Neural progenitor cell (in vitro differentiated cells): ENCODE measurements around the gene HM13.

Experiments used
- EZH2 ChIP-seq: fragments of 200-600 bp; sonication (generic); IDR thresholded peaks from 2 replicates; pipeline ENCODE4 v1.6.1; 2017; ENCODE audit warnings: antibody characterized with exemption, mild to moderate bottlenecking, moderate library complexity
- EZH2phosphoT487 ChIP-seq: fragments of 200-600 bp; sonication (generic); IDR thresholded peaks from 2 replicates; pipeline ENCODE4 v1.6.1; 2017; ENCODE audit warnings: antibody characterized with exemption
- TF ChIP-seq, protein P1 (sequence below): fragments of 200-600 bp; sonication (generic); IDR thresholded peaks from 2 replicates; pipeline ENCODE4 v1.5.1; 2017; ENCODE audit warnings: antibody characterized with exemption, mild to moderate bottlenecking

DNA sequence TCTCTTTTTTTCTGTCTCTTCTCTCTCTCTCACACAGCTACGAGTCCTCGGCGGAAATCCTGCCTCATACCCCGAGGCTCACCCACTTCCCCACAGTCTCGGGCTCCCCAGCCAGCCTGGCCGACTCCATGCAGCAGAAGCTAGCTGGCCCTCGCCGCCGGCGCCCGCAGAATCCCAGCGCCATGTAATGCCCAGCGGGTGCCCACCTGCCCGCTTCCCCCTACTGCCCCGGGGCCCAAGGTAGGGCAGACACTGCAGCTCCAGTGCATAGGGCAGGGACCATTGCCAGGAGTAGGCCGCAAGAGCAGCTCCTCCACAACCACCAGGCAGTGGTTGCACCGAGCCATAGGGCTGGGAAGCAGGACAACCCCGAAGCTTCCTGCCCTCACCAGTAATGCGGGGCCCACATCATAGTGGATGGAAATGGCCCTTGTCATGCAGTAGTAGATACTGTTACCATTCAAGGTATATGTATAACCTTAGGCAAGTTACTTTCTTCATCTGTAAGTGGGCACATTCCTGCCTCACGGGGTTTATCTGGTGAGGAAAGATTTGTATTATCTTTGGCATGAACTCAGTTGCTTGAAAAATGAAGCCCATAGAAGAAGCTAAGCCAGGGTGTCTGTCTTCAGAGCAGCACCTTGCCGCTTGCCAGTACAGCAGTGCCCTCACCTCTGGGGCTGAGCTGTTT is 53.9 kb downstream of the HM13 start:
- TF ChIP-seq EZH2 (no peak), EZH2phosphoT487 (no peak)
- TF ChIP-seq, protein P1, sequence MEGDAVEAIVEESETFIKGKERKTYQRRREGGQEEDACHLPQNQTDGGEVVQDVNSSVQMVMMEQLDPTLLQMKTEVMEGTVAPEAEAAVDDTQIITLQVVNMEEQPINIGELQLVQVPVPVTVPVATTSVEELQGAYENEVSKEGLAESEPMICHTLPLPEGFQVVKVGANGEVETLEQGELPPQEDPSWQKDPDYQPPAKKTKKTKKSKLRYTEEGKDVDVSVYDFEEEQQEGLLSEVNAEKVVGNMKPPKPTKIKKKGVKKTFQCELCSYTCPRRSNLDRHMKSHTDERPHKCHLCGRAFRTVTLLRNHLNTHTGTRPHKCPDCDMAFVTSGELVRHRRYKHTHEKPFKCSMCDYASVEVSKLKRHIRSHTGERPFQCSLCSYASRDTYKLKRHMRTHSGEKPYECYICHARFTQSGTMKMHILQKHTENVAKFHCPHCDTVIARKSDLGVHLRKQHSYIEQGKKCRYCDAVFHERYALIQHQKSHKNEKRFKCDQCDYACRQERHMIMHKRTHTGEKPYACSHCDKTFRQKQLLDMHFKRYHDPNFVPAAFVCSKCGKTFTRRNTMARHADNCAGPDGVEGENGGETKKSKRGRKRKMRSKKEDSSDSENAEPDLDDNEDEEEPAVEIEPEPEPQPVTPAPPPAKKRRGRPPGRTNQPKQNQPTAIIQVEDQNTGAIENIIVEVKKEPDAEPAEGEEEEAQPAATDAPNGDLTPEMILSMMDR, result no peak
